Astrocyte (in vitro differentiated cells and primary cell): ENCODE data around the gene SLC2A13.

ENCODE experiments used
- EZH2 ChIP-seq: IDR thresholded peaks from 2 replicates; pipeline ENCODE4 v1.6.1; 2012; ENCODE audit warnings: mild to moderate bottlenecking, low read length, inconsistent platforms; ENCODE audit not compliant: insufficient read depth
- TF ChIP-seq, protein P1 (sequence below): IDR thresholded peaks from 2 replicates; pipeline ENCODE4 v1.5.1; 2011; ENCODE audit warnings: low read depth, mild to moderate bottlenecking, inconsistent platforms, low read length, moderate library complexity; ENCODE audit not compliant: insufficient read depth

DNA sequence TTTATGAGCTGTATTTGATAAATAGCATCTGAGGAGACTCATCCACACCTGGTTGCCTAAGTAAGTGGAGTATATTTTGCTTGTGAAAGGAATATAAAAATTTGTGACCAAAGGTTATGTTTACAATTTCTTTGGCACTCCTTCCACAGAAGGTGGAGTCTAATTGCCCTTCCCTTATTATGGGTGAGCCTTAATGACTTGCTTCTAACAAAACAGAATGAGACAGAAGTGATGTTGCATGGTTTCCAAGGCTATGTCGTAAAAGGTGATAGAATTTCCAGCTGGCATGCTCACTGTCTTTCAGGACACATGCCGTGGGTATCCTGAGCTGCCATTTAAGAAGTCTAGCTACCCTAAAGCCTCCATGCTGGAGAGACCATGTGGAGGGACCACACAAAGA is 369.5 kb downstream of the SLC2A13 start:
- TF ChIP-seq, protein P1, sequence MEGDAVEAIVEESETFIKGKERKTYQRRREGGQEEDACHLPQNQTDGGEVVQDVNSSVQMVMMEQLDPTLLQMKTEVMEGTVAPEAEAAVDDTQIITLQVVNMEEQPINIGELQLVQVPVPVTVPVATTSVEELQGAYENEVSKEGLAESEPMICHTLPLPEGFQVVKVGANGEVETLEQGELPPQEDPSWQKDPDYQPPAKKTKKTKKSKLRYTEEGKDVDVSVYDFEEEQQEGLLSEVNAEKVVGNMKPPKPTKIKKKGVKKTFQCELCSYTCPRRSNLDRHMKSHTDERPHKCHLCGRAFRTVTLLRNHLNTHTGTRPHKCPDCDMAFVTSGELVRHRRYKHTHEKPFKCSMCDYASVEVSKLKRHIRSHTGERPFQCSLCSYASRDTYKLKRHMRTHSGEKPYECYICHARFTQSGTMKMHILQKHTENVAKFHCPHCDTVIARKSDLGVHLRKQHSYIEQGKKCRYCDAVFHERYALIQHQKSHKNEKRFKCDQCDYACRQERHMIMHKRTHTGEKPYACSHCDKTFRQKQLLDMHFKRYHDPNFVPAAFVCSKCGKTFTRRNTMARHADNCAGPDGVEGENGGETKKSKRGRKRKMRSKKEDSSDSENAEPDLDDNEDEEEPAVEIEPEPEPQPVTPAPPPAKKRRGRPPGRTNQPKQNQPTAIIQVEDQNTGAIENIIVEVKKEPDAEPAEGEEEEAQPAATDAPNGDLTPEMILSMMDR, result no peak
- TF ChIP-seq EZH2, result no peak
